GM13977 (cell line): ENCODE results near the gene GLB1L2.

Experiments
- DNase-seq: peaks from one replicate; pipeline ENCODE4 v3.0.0; 2012; ENCODE audit warnings: low spot score
- CTCF ChIP-seq: IDR thresholded peaks from 2 replicates; pipeline ENCODE4 v1.5.1; 2012; ENCODE audit warnings: mild to moderate bottlenecking, control low read depth; ENCODE audit not compliant: insufficient read depth; ENCODE audit errors: extremely low read depth, missing control alignments
- in situ Hi-C: fragments of 300-500 bp; cut with MboI; formaldehyde crosslinking; loops from one replicate; pipeline ENCODE4 v1.12.0; 2022; ENCODE audit warnings: low sequenced_read_pairs, low pct_unique_long_range_greater_than_20kb, mixed read lengths, inconsistent platforms; ENCODE audit not compliant: unreplicated experiment

The GLB1L2 gene

DNA sequence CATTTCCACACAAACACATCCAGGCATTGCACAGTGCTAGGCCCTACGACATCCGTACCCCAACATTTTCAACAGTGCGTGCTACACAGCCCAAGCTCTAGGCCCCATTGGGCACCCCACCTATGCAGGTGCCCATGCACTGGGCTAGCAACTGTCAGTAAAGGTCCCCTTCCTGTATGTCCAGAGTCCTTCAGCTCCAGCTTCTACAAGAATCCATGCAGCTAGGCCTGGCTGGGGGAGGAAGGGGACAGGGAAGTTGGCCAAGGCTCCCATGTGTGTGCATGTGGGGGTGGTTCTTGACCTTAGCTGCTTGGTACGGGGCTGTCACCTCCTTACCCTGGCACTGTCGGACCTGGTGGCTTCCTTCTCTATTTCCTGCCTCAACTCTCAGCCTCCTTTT lies 79.0 kb downstream of the GLB1L2 start:
- no peak for TF ChIP-seq CTCF
- in situ Hi-C loops: no loop called here
- DNase-seq: peak; percentile 31

DNA sequence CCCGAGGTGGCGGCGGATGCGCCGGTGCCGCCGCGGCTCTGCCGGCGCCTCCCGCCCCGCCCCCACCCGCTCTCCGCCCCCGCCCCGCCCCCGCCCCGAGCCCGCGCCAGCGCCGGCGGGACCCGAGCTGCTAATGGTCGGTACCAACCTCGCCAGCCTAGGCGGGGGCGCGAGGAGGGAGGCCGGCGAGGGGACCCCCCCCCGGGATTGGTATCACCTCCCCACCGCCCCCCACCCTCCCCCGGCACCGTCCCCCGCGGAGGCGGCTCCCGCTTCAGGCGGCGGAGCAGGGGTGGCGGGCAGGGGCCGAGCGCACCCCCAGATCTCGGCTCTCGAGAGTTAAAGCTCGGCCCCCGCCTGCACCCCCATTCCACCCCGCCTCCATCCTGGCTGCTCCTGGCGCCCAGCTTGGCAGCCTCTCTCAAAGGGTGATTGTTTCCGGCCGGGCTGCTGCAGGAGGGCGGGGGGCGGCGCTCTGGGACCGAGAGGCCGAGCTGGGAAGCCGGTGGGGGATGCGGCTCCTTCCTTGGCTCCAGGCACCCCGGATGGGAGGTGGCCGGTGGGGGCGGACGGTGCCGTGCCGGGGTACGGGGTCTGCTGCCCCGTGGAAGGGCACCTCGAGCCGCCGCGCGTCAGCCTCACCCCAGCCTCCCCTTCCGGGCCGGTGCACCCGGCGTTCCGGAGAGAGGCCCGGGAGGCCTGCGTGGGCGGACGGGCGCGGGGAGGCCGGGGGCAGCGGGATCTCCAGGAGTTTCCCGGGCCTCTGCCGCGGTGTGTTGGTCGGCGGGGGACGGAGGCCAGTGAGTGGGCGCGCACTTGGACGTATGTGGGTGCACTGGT lies 80.6 kb downstream of the GLB1L2 start, which contains the start of gene B3GAT1:
TSS of gene B3GAT1 (minus strand) at position 40 of the 840 bp plus-strand sequence. CDS start 24,583 bp downstream, outside the sequence.
- in situ Hi-C loops: no loop called here
- no peak for TF ChIP-seq CTCF
- peak; percentile 56 for DNase-seq

DNA sequence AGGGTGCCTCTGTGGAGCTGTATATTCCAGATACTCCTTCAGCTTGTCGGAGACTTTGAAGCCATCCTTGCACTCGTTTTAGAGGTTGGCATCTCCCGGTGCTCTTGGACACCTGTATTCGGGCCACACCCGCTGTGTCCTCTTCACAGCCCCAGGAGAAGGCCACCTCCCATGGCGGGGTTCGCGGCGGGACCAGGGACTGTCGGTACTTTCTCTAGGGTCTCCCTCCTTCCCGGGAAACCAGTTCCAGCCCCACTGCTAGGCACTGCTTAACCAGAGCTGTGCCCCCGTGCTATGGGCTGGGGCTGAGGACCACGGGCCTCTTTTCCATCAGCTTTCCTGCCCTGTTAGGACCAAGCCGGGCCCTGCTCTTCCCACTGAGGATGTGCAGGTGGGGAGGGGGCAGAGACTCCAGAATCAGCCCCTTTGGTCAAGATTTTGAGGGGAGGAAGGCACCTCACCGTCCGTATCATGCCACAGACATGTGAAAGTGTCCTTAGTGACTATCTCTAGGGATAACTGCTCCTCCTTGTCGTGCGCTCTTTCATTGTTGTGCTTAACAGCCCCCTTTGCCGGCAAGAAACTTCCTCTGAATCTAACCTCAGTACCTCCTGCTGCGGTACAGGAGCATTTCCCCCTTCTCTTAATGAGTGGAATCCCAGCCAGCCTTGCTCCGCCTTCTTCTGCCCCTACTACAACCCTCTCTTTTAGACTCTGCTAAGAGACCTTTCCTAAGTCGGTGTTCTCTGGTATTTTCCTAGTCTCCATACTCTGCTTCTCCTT lies 81.4 kb downstream of the GLB1L2 start:
- in situ Hi-C loops: no loop called here
- DNase-seq: peak; percentile 35
- no peak for TF ChIP-seq CTCF

DNA sequence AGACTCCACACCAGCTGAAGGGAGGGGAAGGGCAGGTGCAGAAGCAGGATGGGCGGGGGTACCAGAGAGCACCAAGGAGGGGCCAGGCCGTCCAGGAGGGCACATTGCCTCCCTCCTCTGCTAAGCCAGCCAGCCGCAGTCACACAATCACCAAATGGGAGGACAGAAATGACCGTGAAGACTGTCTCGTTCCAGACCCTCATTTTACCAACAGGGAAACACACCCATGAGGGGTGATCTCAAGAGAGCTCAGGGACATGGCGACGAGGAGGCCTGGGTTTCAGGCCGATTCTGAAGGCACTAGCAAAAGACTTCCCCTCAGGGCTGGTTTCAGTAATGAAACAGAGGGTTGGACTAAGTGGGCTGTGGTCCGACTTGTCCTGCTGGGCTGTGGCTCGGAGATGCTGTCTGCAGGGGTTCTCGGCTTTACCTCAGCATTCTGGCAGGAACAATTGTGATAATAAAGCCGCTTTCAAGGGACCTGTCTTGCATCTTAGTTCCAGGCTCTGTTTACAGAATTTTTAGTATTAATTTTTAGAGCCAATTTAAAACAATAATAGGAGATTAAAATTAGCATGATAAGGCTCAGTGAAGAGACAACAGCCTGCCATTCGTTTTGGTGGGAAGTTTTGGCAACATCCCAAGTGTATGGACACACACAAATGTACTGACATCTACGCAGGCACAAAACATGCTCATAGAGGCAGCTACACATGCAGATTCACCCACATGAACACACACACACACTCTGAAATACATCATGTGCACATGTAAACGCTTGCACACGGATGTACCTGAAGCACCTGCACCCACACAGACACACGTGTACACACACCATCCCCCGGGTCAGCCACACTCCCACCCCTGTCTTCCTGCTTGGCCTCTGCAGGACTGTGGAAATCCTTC lies 82.3 kb downstream of the GLB1L2 start:
- in situ Hi-C loops: no loop called here
- peak; percentile 24 for DNase-seq
- no peak for TF ChIP-seq CTCF

- TF ChIP-seq CTCF: no peak
- in situ Hi-C loops: no loop called here
- no peak for DNase-seq
Measured at GRCh38 chr11:134414766-134415765, 83.3 kb downstream of the GLB1L2 start.
